Left cardiac atrium (tissue), 4 donors: ENCODE measurements around the gene ALX3. TPM values are rescaled to one million over a fixed set of nuclear protein-coding genes. Genes with fewer than 3 reads are reported as not detected.
A peak's percentile ranks its signal among the peaks of the same experiment; 100 is the strongest.

ENCODE experiments used
- ATAC-seq, 2 donors: fragments of 200-7000 bp; cut with Tn5 transposase; one replicate each; pipeline ENCODE4 v1.9.1; 2020; ENCODE audit warnings: mild to moderate bottlenecking in 2 of 2, moderate library complexity in 2 of 2
- DNase-seq: peaks from one replicate; pipeline ENCODE4 v3.0.0-alpha.2; 2020
- intact Hi-C, 2 donors: fragments of 100-400 bp; cut with DNase I; formaldehyde crosslinking; loops; one replicate each; pipeline versions ENCODE4 v1.14.1 to v1.15.1; 2022 to 2023
- total RNA-seq, 2 donors: library from RNA; stranded (reverse); fragmentation: NEBNext Ultra II Directional; extraction: Animal tissue kit (Norgen Biotek cat#: 25700); gene quantifications; one replicate each; pipeline ENCODE4 v1.2.1, GENCODE V29; 2021
- donor health status: DM: no; HTN: yes; CAD: no.
- donor health status: DM: no; HTN: yes; CAD: no; lungs with severe emphysema.
- donor health status: DM: yes; HTN: yes; CAD: no.
- donor health status: Dilated cardiomyopathy.

Gene ALX3
- total RNA-seq, 2 donors from 2014 or later: not detected

- intact Hi-C loops: no loop called here
- DNase-seq (no peak), ATAC-seq (no peak)
These were observed 49.2 kb downstream of the ALX3 start for GRCh38 chr1:110021285-110021684.

GRCh38 chr1:110019770-110020169 lies 50.7 kb downstream of the ALX3 start:
- DNase-seq: no peak
- no peak for ATAC-seq
- intact Hi-C loops: no loop called here

DNA sequence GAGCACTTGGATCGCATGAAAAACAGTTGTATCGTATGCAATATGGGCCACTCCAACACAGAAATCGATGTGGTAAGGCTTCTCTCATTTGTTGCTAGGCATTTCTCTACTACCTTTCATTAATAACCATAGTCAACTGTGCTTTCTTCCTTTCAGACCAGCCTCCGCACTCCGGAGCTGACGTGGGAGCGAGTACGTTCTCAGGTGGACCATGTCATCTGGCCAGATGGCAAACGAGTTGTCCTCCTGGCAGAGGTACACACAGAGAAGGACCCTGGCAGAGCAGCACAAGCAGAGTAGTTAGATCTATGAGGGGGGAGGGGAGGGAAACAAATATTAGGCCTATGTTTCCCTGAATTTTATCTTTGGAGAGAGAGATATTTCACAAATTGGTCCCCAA lies 52.1 kb downstream of the ALX3 start:
- no peak for DNase-seq
- intact Hi-C loops: no loop called here
- no peak for ATAC-seq

DNA sequence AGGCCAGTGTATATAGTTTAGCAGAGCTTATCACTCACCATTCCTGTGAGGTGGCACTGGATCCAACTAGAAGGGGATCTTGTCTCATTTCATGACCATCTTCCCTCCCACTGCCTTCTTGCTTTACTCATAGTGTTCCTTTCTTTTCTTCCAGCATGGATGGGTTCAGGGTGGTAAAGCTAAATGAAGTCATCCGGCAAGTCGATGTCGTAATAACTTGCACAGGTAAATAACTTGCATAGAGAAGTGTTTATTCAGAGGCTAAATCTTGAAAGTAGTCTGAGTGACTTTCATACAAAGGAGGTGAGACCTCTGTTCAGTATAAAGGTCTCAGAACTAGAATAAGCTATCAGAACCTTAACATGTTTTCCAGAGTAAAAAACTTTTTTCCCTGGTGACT lies 52.7 kb downstream of the ALX3 start:
- ATAC-seq: no peak
- no peak for DNase-seq
- intact Hi-C loops: no loop called here

- intact Hi-C loops: no loop called here
- ATAC-seq (no peak), DNase-seq (no peak)
These were observed 58.2 kb downstream of the ALX3 start for GRCh38 chr1:110012100-110012780.

DNA sequence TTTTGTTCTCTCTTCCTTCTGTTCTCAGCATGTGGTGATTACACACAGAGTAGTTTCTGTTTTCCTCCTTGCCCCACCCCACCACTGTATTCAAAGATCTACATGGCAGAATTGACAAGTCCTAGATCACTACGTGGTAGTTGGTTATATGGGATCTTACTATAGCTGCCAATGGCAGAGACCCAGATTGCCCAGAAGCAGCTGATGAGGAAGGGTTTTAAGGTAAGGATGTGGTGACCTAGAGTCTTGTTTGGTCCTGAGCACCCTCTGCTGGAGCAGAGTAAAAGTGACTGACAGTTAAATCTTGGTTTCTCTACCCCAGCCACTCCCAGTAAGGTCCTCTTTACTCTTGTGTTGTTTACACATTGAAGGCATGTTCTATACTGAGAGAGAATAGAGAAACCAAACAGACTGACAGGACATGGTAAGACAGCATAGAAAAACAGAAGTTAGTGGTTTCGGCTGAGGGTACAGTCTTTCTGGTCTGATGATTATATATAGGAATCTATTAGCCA lies 58.9 kb downstream of the ALX3 start:
- DNase-seq: no peak
- intact Hi-C loops: no loop called here
- peak; percentile 47 to 82 for ATAC-seq

Other genes with a start within 250 kb of the ALX3 start
- 10 to 100 TPM; 30.8 to 44.1 TPM for gene CSF1, start 159.8 kb downstream of the ALX3 start, total RNA-seq
- gene AHCYL1, start 85.9 kb downstream of the ALX3 start, total RNA-seq: 10 to 100 TPM; 42.9 to 55.7 TPM
- gene STRIP1, start 36.0 kb downstream of the ALX3 start, total RNA-seq: 10 to 100 TPM; 18.2 to 19.0 TPM
- not detected for gene UBL4B, start 41.8 kb upstream of the ALX3 start, total RNA-seq
- under 1 TPM in 1 of 2 donors, not detected in 1; 0.13 TPM for gene SLC6A17, start 79.8 kb upstream of the ALX3 start, total RNA-seq
- 1 to 10 TPM; 8.7 to 8.8 TPM for gene KCNC4, start 139.6 kb upstream of the ALX3 start, total RNA-seq